Activated naive CD4-positive, alpha-beta T cell treated with anti-CD3 and anti-CD28 coated beads, Interleukin-2, amount 50 U/mL, for 16 hours (primary cell): ENCODE measurements around the gene COL15A1.

Source experiments
- DNase-seq: peaks from one replicate; pipeline ENCODE4 v3.0.0-alpha.2; 2020

COL15A1 gene

GRCh38 chr9:99119976-99120655, 176.4 kb downstream of the COL15A1 start:
- DNase-seq = no peak
